PFSK-1 (cell line): ENCODE data around the gene NES.

ENCODE experiments used
- FOXP2 ChIP-seq: optimal IDR thresholded peaks from 2 replicates; pipeline ENCODE3; 2011; ENCODE audit warnings: borderline replicate concordance, control low read depth, inconsistent platforms; ENCODE audit not compliant: insufficient read depth; ENCODE audit errors: extremely low read length, extremely low read depth
- POLR2AphosphoS5 ChIP-seq: IDR thresholded peaks from 2 replicates; pipeline ENCODE4 v1.6.1; 2012; ENCODE audit warnings: low read depth, mild to moderate bottlenecking, control low read depth, low read length, moderate library complexity
- SIN3A ChIP-seq: IDR thresholded peaks from 2 replicates; pipeline ENCODE4 v1.6.1; 2012; ENCODE audit warnings: mild to moderate bottlenecking, low read length, moderate library complexity, borderline replicate concordance; ENCODE audit not compliant: insufficient read depth
- TAF1 ChIP-seq: IDR thresholded peaks from 2 replicates; pipeline ENCODE4 v1.6.1; 2012; ENCODE audit warnings: low read length, control low read depth, borderline replicate concordance; ENCODE audit not compliant: insufficient read depth
- TF ChIP-seq, protein P1 (sequence below), 2 experiments: IDR thresholded peaks; 2 replicates each; pipeline versions ENCODE4 v1.6.1 to v1.8.0; 2011 to 2012; ENCODE audit warnings: low read depth in 2 of 2, low read length in 2 of 2, control low read depth in 1 of 2, inconsistent platforms in 1 of 2, mild to moderate bottlenecking in 1 of 2, moderate library complexity in 1 of 2; ENCODE audit not compliant: insufficient read depth in 1 of 2

Gene NES

DNA sequence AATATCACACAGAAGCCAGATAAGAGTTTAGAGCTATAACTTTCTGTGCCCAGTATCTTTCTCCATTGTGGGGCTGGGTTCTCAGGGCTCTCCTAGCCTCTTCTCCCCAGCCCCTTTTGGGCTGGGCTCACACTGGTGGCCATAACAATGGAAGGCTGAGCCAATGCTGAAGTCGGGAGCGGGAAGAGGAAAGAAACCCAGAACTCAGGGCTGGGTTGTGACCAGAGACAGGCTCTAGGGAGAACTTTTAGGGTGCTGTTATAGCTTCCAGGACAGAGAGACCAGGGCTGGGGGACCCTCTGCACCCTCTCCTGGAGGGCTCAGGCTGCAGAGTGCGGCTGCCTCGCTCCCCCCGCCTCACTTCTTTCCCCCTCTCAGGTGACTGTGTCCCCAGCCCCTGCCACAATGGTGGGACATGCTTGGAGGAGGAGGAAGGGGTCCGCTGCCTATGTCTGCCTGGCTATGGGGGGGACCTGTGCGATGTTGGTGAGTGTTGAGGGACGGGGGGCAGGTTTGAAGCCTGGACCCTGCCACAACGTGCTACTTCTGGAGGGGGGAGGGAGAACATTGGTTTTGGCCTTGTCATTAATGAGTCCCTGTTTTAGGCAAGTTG lies 21.2 kb downstream of the NES start:
- TF ChIP-seq, protein P1, sequence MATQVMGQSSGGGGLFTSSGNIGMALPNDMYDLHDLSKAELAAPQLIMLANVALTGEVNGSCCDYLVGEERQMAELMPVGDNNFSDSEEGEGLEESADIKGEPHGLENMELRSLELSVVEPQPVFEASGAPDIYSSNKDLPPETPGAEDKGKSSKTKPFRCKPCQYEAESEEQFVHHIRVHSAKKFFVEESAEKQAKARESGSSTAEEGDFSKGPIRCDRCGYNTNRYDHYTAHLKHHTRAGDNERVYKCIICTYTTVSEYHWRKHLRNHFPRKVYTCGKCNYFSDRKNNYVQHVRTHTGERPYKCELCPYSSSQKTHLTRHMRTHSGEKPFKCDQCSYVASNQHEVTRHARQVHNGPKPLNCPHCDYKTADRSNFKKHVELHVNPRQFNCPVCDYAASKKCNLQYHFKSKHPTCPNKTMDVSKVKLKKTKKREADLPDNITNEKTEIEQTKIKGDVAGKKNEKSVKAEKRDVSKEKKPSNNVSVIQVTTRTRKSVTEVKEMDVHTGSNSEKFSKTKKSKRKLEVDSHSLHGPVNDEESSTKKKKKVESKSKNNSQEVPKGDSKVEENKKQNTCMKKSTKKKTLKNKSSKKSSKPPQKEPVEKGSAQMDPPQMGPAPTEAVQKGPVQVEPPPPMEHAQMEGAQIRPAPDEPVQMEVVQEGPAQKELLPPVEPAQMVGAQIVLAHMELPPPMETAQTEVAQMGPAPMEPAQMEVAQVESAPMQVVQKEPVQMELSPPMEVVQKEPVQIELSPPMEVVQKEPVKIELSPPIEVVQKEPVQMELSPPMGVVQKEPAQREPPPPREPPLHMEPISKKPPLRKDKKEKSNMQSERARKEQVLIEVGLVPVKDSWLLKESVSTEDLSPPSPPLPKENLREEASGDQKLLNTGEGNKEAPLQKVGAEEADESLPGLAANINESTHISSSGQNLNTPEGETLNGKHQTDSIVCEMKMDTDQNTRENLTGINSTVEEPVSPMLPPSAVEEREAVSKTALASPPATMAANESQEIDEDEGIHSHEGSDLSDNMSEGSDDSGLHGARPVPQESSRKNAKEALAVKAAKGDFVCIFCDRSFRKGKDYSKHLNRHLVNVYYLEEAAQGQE (IDR thresholded peaks at IDR 0.05; ENCODE audit: insufficient read depth in 1 of 2, low read depth in 2 of 2, low read length in 2 of 2): no peak
- no peak for TF ChIP-seq SIN3A
- TF ChIP-seq TAF1: no peak
- no peak for TF ChIP-seq FOXP2
- TF ChIP-seq POLR2AphosphoS5: no peak

DNA sequence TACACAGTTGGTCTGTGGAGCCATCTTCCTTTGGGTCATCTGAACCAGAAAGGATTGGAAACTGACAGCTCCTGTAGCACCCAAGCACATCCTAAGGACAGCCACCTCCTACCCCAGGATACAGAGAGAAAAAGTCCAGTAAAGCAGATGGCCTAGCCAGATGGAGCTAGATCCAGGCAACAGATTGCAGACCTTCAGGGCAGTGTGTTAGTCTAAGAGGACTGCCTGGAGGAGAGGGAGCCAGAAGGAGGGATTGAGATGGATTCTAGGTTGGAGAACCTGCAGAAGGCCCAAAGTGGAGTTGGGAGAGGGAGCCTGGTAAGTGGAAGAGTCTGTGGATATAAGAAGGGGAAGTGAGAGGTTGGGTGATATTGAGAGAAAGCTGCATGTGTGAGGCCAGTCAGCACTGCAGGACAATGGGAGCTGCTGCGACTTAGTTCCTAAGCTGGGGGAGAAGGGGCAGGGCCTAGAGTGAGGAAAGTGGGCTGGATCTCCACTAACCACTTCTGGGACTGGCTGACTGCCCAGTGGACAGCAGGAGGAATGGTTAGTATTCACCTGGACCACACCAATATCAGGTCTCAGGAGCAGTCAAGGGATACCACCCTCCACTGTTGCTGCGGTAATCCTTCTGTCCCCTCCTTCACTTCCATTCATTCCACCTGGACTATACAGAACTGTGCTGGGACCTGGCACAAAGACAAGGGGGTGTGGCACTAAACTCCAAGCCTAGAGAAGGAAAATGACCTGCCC lies 21.9 kb downstream of the NES start:
- TF ChIP-seq, protein P1 (IDR thresholded peaks at IDR 0.05; ENCODE audit: insufficient read depth in 1 of 2, low read depth in 2 of 2, low read length in 2 of 2): 0 out of 4 replicates have a peak, but pooled peaks of 1 of the 2 experiments have one; percentile 12
- no peak for TF ChIP-seq SIN3A

DNA sequence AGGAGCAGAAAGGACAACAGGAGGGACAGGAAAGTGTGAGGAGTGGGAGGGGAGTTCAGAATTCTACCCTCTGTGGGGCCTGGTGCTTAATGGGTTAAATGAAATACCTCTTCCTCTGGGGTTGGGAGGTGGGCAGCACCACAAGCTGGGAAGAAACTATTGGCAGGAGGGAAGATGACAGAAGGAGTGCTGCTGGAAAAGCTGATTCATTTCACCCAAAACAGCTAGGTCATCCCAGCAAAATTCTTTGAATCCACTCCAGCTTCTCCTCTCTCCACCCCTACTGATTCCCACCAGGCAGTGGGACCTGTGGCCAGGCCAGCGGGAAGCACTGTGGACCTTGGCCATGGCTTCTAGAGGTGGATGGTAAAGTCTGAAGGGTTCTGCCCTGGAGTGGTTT lies 22.5 kb downstream of the NES start:
- TF ChIP-seq POLR2AphosphoS5 (no peak), SIN3A (no peak), FOXP2 (no peak), TAF1 (no peak)
- TF ChIP-seq, protein P1 (IDR thresholded peaks at IDR 0.05; ENCODE audit: insufficient read depth in 1 of 2, low read depth in 2 of 2, low read length in 2 of 2): no peak

DNA sequence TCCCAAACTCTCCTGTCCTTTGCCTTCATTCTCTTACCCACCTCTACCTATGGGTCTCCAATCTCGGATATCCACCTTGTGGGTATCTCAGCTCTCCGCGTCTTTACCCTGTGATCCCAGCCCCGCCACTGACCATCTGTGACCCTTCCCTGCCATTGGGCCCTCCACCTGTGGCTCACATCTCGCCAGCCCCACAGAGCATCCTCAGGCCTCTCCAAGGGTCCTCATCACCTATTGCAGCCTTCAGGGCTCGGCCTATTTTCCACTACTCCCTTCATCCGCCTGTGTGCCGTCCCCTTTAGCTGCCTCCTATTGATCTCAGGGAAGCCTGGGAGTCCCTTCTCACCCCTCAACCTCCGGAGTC lies 24.2 kb downstream of the NES start:
- TF ChIP-seq, protein P1 (IDR thresholded peaks at IDR 0.05; ENCODE audit: insufficient read depth in 1 of 2, low read depth in 2 of 2, low read length in 2 of 2): 0 out of 4 replicates have a peak, but pooled peaks of 1 of the 2 experiments have one; percentile 13
- TF ChIP-seq FOXP2: no peak
